Measurements from ENCODE around the gene FEN1.

The FEN1 gene

GRCh38 chr11:61841636-61842527 is 49.2 kb downstream of the FEN1 start:
- no peak overlapping the region for H3K4me3 ChIP-seq (ENCODE audit: low read length)
- no peaks in the 10 kb centered on the region for H3K27me3 ChIP-seq (ENCODE audit: control insufficient read depth, insufficient read depth, low read length)
- H3K9ac ChIP-seq (ENCODE audit: low read length) = no peak overlapping the region
- H3K27ac ChIP-seq (ENCODE audit: low read depth, low read length) = no peak overlapping the region
- peaks cover 8% of the 10 kb centered on the region for H3K36me3 ChIP-seq (ENCODE audit: control insufficient read depth, insufficient read depth, low read length)
- no peaks in the 10 kb centered on the region for H3K4me1 ChIP-seq (ENCODE audit: control insufficient read depth, insufficient read depth, low read length)

GRCh38 chr11:61842528-61842820 is 49.8 kb downstream of the FEN1 start:
- Histone ChIP-seq H3K9ac (ENCODE audit: low read length) (no peak overlapping the region), H3K27me3 (ENCODE audit: control insufficient read depth, insufficient read depth, low read length) (no peaks in the 10 kb centered on the region), H3K4me1 (ENCODE audit: control insufficient read depth, insufficient read depth, low read length) (no peaks in the 10 kb centered on the region), H3K4me3 (ENCODE audit: low read length) (no peak overlapping the region), H3K27ac (ENCODE audit: low read depth, low read length) (no peak overlapping the region), H3K36me3 (ENCODE audit: control insufficient read depth, insufficient read depth, low read length) (peaks cover 8% of the 10 kb centered on the region)

- Histone ChIP-seq H3K9ac (ENCODE audit: low read length) (no peak overlapping the region), H3K4me1 (ENCODE audit: control insufficient read depth, insufficient read depth, low read length) (no peaks in the 10 kb centered on the region), H3K36me3 (ENCODE audit: control insufficient read depth, insufficient read depth, low read length) (peaks cover 12% of the 10 kb centered on the region), H3K27ac (ENCODE audit: low read depth, low read length) (no peak overlapping the region), H3K27me3 (ENCODE audit: control insufficient read depth, insufficient read depth, low read length) (no peaks in the 10 kb centered on the region), H3K4me3 (ENCODE audit: low read length) (no peak overlapping the region)
These were observed 52.3 kb downstream of the FEN1 start for GRCh38 chr11:61844909-61845565.

- no peak overlapping the region for H3K9ac ChIP-seq (ENCODE audit: low read length)
- no peaks in the 10 kb centered on the region for H3K4me1 ChIP-seq (ENCODE audit: control insufficient read depth, insufficient read depth, low read length)
- H3K4me3 ChIP-seq (ENCODE audit: low read length) = no peak overlapping the region
- peaks cover 4% of the 10 kb centered on the region for H3K36me3 ChIP-seq (ENCODE audit: control insufficient read depth, insufficient read depth, low read length)
- H3K27me3 ChIP-seq (ENCODE audit: control insufficient read depth, insufficient read depth, low read length) = no peaks in the 10 kb centered on the region
- no peak overlapping the region for H3K27ac ChIP-seq (ENCODE audit: low read depth, low read length)
These were observed 53.8 kb downstream of the FEN1 start for GRCh38 chr11:61846362-61847020.
